Body of pancreas (tissue), 4 donors: ENCODE data around the gene RALGPS2. TPM values are rescaled to one million over a fixed set of nuclear protein-coding genes. Genes with fewer than 3 reads are reported as not detected.

Source experiments
- ATAC-seq: fragments of 150-250 bp; one replicate; pipeline ENCODE4 v1.9.1; 2016
- DNase-seq, 4 donors: peaks; one replicate each; pipeline ENCODE4 v3.0.0-alpha.2; 2019
- H3K27ac ChIP-seq, 4 donors: fragments of 200-600 bp; sonication (generic); 1 replicate in 3 of 4; 2 replicates in 1 of 4; pipeline versions ENCODE4 v1.5.1 to v1.6.1; 2016 to 2019; ENCODE audit warnings: mild to moderate bottlenecking in 1 of 4, mixed read lengths in 1 of 4, moderate library complexity in 1 of 4
- H3K27me3 ChIP-seq, 2 donors: fragments of 200-600 bp; sonication (generic); one replicate each; pipeline ENCODE4 v1.6.0; 2016; ENCODE audit warnings: mild to moderate bottlenecking in 1 of 2
- H3K36me3 ChIP-seq, 2 donors: fragments of 200-600 bp; sonication (generic); replicated peaks in 1 of 2; 2 replicates each; pipeline ENCODE4 v1.5.1; 2016; ENCODE audit warnings: low read depth in 2 of 2; ENCODE audit not compliant: insufficient read depth in 1 of 2
- H3K4me1 ChIP-seq: fragments of 200-600 bp; sonication (generic); one replicate; pipeline ENCODE4 v1.6.0; 2016
- H3K4me3 ChIP-seq, 2 donors: fragments of 200-600 bp; sonication (generic); 1 replicate in 1 of 2; 2 replicates in 1 of 2; pipeline ENCODE4 v1.5.1; 2016 to 2019
- H3K9me3 ChIP-seq, 3 donors: fragments of 200-600 bp; sonication (generic); 1 replicate in 2 of 3; 2 replicates in 1 of 3; pipeline ENCODE4 v1.5.1; 2016
- POLR2A ChIP-seq, 3 donors: fragments of 450-650 bp; IDR thresholded peaks; one replicate each; pipeline ENCODE4 v1.6.1; 2016; ENCODE audit warnings: antibody characterized with exemption in 3 of 3, mild to moderate bottlenecking in 2 of 3
- WGBS, 2 donors: methylation state at CpG; one replicate each; pipeline ENCODE4 v1.1.5; 2017; 5-methylcytosine and 5-hydroxymethylcytosine counted together
- intact Hi-C: fragments of 100-400 bp; cut with DNase I; formaldehyde crosslinking; loops from one replicate; pipeline ENCODE4 v1.15.1; 2023
- total RNA-seq, 2 donors: library from RNA; depleted of rRNA; stranded (reverse); fragments of >200 nt; gene quantifications; one replicate each; pipeline ENCODE4 v1.1.0, GENCODE V29; 2016
- TF ChIP-seq, protein P1 (sequence below), 7 experiments: fragments of 450-650 bp in 4 of 7; fragments of 200-600 bp in 3 of 7; sonication (generic) in 3 of 7; IDR thresholded peaks; one replicate each; pipeline ENCODE4 v1.5.1; 2016 to 2019; ENCODE audit warnings: antibody characterized with exemption in 7 of 7

Gene RALGPS2
- total RNA-seq, 2 donors from 2014 or later, result 9.1 to 10.9 TPM

DNA sequence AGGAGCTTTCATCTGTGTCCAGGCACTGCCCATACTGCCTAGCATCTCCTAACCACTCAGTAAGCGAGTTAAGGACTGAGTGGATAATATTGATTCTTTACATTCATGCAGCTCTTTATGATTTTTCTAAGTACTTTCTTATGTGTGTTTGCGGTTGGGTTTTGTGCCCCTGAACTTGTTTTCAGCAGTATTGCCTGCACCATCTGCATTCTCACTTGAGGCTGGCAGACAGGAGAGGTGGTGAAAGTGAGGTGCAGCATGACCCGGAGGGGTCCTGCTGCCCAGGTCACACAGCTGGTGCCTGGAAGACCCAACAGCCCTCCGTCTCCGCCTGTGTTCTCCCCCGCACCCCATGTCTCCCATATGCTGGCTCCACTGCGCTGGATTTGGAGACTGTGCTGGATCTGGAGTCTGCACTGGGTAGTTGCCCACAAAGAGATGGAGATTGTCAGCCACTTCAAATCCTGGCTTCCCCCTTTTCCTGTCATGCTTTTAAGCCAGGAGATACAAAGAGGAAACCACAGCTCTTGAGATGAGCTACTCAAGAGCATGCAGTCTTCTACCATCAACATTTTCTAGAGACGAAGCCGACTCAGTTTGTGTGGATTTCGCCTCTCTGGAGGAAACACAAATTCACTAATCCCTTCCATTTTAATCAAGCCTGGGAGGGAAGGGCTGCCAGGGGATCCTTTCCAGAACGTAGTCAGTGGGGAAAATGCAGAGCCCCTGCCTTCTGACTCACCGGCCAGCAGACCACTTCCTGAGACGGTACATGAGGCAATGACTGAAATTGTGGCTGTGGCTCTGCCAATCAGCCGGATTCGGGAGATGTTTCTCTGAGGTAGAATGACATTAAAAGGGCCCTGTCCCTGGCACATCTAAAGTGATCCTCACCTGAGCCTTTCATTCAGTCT, 217.5 kb downstream of the RALGPS2 start:
- no peaks in the 10 kb centered on the region for H3K9me3 ChIP-seq
- intact Hi-C loops, result no loop called here
- DNase-seq, result peak in 1 of 4 donors; percentile 33
- no peaks in the 10 kb centered on the region for H3K36me3 ChIP-seq
- TF ChIP-seq POLR2A (IDR thresholded peaks at IDR 0.05), result no peak
- TF ChIP-seq, protein P1, sequence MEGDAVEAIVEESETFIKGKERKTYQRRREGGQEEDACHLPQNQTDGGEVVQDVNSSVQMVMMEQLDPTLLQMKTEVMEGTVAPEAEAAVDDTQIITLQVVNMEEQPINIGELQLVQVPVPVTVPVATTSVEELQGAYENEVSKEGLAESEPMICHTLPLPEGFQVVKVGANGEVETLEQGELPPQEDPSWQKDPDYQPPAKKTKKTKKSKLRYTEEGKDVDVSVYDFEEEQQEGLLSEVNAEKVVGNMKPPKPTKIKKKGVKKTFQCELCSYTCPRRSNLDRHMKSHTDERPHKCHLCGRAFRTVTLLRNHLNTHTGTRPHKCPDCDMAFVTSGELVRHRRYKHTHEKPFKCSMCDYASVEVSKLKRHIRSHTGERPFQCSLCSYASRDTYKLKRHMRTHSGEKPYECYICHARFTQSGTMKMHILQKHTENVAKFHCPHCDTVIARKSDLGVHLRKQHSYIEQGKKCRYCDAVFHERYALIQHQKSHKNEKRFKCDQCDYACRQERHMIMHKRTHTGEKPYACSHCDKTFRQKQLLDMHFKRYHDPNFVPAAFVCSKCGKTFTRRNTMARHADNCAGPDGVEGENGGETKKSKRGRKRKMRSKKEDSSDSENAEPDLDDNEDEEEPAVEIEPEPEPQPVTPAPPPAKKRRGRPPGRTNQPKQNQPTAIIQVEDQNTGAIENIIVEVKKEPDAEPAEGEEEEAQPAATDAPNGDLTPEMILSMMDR (IDR thresholded peaks at IDR 0.05), result no peak
- no peaks in the 10 kb centered on the region for H3K27me3 ChIP-seq
- peaks cover 24% of the 10 kb centered on the region for H3K4me1 ChIP-seq
- ATAC-seq, result no peak
- no peak overlapping the region for H3K27ac ChIP-seq
- WGBS, 2 donors, result 79 to 84% methylated on average over 11 to 15 of the region's 15 CpGs
- H3K4me3 ChIP-seq, result no peak overlapping the region

DNA sequence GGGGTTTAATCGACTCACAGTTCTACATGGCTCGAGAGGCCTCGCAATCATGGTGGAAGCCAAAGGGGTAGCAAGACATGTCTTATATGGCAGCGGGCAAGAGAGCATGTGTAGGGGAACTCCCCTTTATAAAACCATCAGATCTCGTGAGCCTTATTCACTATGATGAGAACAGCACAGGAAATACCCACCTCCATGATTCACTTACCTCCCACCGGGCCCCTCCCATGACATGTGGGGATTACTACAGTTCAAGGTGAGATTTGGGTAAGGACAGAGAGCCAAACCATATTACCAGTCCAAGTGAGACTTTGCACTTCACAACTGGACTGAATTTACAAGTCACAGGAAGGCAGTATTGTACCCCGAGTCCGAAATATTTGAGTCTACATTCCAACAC, 219.7 kb downstream of the RALGPS2 start:
- DNase-seq, result no peak
- no peaks in the 10 kb centered on the region for H3K9me3 ChIP-seq
- H3K27ac ChIP-seq, result no peak overlapping the region
- no peaks in the 10 kb centered on the region for H3K36me3 ChIP-seq
- H3K4me3 ChIP-seq, result no peak overlapping the region
- H3K27me3 ChIP-seq, result no peaks in the 10 kb centered on the region
- intact Hi-C loops, result no loop called here
- 90 to 93% methylated on average over 8 of the region's 8 CpGs for WGBS, 2 donors
- peaks cover 10% of the 10 kb centered on the region for H3K4me1 ChIP-seq
- no peak for TF ChIP-seq POLR2A (IDR thresholded peaks at IDR 0.05)
- TF ChIP-seq, protein P1 (IDR thresholded peaks at IDR 0.05), result no peak
- no peak for ATAC-seq

DNA sequence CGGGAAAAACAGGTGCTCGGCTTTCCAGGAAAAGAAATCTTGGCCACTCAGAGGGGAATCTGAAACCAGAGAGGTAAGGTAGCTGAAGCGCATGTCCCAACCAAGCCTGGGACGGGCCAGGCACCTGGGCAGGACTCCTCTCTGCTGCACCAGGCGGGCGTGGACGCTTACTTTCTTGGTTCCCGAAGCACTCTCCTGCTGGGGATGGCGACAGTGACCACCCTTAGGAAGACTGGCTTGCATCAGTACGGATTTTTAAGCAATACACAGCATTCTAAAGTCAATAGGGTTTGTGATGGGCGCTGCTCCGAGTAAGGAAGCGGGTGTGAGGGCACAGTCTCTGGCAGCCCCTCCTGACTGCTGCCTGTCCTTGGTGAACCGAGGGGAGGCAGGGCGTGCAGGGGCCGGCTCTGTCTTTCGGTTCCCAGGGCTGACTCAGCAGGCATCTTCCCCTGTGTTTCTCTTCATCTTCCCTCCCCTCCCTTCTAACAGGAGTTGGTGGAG, 220.8 kb downstream of the RALGPS2 start:
- intact Hi-C loops, result no loop called here
- no peak overlapping the region for H3K4me3 ChIP-seq
- H3K36me3 ChIP-seq, result no peaks in the 10 kb centered on the region
- 26 to 43% methylated on average over 4 to 17 of the region's 17 CpGs for WGBS, 2 donors
- no peaks in the 10 kb centered on the region for H3K27me3 ChIP-seq
- H3K9me3 ChIP-seq, result no peaks in the 10 kb centered on the region
- peak overlapping the region in 3 of 4 donors; percentile 62 to 72 (median 71) for H3K27ac ChIP-seq
- no peak for DNase-seq
- ATAC-seq, result no peak
- H3K4me1 ChIP-seq, result peaks cover 14% of the 10 kb centered on the region
- TF ChIP-seq POLR2A (IDR thresholded peaks at IDR 0.05), result no peak
- TF ChIP-seq, protein P1 (IDR thresholded peaks at IDR 0.05), result no peak

DNA sequence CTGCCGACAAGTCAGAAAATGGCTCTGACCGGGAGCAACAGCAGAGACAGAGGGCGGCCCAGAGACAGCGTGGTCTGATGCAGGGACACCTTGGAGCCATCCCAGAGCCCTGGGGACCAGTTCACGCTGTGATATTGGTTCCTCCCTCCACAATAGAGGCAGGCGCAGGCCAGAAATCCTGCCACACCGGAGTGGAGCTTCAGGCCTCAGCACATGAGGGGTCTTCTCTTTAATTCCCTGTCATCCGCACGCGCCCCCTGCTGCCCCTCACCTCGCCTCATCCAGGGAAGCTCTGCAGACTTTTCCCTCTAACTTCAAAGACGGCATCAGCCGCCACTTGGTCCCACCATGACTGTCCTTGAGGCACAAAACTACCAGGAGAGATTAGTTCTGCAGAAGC, 221.4 kb downstream of the RALGPS2 start:
- DNase-seq (no peak), ATAC-seq (no peak)
- Histone ChIP-seq H3K4me1 (peaks cover 14% of the 10 kb centered on the region), H3K9me3 (no peaks in the 10 kb centered on the region), H3K27me3 (no peaks in the 10 kb centered on the region), H3K36me3 (no peaks in the 10 kb centered on the region), H3K4me3 (no peak overlapping the region), H3K27ac (peak overlapping the region in 3 of 4 donors; percentile 62 to 72 (median 71))
- intact Hi-C loops, result no loop called here
- no peak for TF ChIP-seq POLR2A (IDR thresholded peaks at IDR 0.05)
- TF ChIP-seq, protein P1 (IDR thresholded peaks at IDR 0.05), result no peak
- 83 to 92% methylated on average over 8 to 13 of the region's 13 CpGs for WGBS, 2 donors
